Measurements from ENCODE around the gene RFLNA.

GRCh38 chr12:124273630-124274029, 21.3 kb upstream of the RFLNA start:
- TF ChIP-seq EP300 (IDR thresholded peaks at IDR 0.05), result no peak
- TF ChIP-seq CTCF (IDR thresholded peaks at IDR 0.05), result no peak
- TF ChIP-seq POLR2AphosphoS5 (IDR thresholded peaks at IDR 0.05), result no peak

All from suprapubic skin (tissue), 4 donors.